AG09319 (cell line): Measurements from ENCODE around the gene NDUFS5.
A peak's percentile ranks its signal among the peaks of the same experiment; 100 is the strongest.
"Not testable (repeated sequence)": the region's sequence is repeated elsewhere in the genome, so short reads cannot be mapped to it uniquely, and the experiment has no call there.

ENCODE experiments used
- DNase-seq: peaks from one replicate; pipeline ENCODE4 v3.0.0-alpha.2; 2010; ENCODE audit warnings: low read depth; ENCODE audit errors: extremely low read depth
- TF ChIP-seq, protein P1 (sequence below): IDR thresholded peaks from 2 replicates; pipeline ENCODE4 v1.5.1; 2011; ENCODE audit warnings: low read depth, mild to moderate bottlenecking, inconsistent platforms, low read length, moderate library complexity

Gene NDUFS5

DNA sequence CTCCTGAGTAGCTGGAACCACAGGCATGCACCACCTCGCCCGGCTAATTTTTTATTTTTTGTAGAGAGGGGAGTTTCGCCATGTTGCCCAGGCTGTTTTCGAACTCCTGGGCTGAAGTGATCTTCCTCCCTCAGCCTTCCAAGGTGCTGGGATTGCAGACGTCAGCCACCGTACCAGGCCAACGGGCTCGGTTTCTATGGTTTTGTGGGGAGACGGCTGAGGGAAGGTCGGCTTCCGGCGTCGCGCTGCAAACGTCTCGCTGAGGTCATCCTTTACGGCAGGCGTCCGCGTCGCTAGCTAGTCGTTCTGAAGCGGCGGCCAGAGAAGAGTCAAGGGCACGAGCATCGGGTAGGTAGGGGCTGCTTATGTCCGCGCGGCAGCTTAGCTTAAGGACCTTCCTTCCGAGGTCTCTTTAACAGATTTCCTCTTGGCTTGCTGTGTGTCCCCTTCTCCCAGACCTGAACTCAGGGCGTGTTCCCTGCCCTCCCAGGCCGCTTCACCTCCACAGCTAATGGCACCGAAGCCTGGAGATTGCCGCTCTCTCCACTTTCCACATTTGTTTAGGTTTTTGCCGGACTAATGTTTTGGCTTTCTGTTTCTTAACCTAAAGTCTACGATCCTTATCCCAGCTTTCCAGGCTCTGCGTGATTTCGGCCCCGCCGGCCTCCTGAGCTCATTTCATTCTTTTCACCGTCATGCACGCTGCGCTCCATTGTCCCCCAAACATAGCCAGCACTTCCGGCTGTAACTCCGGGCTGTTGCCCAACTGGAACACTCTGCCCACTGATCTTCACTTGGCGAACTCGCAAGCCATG is at the start of gene NDUFS5:
Gene NDUFS5 (plus strand): TSS at position 300 of the 815 bp plus-strand sequence. CDS start 2,375 bp downstream, outside the sequence.
- TF ChIP-seq, protein P1, sequence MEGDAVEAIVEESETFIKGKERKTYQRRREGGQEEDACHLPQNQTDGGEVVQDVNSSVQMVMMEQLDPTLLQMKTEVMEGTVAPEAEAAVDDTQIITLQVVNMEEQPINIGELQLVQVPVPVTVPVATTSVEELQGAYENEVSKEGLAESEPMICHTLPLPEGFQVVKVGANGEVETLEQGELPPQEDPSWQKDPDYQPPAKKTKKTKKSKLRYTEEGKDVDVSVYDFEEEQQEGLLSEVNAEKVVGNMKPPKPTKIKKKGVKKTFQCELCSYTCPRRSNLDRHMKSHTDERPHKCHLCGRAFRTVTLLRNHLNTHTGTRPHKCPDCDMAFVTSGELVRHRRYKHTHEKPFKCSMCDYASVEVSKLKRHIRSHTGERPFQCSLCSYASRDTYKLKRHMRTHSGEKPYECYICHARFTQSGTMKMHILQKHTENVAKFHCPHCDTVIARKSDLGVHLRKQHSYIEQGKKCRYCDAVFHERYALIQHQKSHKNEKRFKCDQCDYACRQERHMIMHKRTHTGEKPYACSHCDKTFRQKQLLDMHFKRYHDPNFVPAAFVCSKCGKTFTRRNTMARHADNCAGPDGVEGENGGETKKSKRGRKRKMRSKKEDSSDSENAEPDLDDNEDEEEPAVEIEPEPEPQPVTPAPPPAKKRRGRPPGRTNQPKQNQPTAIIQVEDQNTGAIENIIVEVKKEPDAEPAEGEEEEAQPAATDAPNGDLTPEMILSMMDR: no peak
- peak; percentile 84 for DNase-seq

DNA sequence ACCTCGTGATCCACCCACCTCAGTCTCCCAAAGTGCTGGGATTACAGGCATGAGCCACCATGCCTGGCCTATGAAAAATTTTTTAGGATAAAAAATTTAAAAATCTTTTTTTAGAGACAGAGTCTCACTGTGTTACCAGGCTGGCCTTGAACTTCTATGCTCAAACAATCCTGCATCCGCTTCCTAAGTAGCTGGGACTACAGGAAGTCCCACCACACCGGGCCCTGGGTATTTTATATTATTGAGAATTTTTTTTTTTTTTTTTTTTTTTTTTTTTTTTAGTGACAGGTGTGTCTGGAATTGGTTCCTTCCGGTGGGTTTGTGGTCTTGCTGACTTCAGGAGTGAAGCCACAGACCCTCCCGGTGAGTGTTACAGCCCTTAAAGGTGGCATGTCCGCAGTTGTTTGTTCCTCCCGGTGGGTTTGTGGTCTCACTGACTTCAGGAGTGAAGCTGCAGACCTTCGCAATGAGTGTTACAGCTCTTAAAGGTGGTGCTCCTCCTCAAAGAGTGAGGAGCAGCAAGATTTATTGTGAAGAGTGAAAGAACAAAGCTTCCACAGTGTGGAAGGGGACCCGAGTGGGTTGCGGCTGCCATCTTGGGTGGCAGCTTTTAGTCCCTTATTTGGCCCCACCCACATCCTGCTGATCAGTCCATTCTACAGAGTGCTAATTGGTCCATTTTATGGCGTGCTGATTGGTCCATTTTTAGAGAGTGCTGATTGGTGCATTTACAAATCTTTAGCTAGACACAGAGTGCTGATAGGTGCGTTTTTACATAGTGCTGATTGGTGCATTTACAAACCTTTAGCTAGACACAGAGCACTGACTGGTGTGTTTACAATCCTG is 48.5 kb upstream of the NDUFS5 start:
- DNase-seq: not testable (repeated sequence)

DNA sequence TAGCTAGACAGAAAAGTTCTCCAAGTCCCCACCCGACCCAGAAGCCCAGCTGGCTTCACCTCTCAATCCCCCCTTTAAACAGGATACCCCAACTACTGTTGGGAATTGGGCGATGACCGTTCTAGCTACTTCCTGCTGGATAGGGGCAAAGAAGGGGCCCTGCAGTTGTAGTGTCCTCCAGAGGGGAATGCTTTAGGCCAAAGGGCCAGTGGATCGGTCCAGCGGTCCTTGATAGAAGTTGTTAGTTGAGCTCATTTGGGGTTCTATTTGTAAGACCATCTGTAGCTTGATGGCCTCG is 48.0 kb upstream of the NDUFS5 start:
- DNase-seq: not testable (repeated sequence)

GRCh38 chr1:38979380-38979779 is 46.8 kb upstream of the NDUFS5 start:
- DNase-seq: not testable (repeated sequence)

DNA sequence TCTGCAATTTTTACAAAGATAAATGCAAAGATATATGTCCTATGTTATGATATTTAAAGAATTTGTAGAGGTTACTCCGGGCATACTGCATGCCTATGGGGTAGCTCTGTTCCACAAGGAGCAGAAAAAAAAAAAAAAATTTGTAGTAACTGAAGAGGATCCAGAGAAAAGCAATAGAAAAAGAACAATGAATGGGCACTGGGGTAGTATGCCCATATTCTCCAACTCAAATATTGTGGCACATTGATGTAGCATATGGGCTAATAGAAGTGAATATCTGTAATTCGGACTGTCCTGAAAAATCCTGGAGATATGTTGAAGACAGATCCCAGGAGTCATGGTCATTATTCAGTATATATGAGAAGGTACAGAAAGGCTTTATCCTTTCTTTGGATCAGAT is 36.2 kb upstream of the NDUFS5 start:
- no peak for DNase-seq
- TF ChIP-seq, protein P1: no peak

GRCh38 chr1:38990386-38990737 is 35.8 kb upstream of the NDUFS5 start:
- DNase-seq: no peak
- TF ChIP-seq, protein P1: no peak

DNA sequence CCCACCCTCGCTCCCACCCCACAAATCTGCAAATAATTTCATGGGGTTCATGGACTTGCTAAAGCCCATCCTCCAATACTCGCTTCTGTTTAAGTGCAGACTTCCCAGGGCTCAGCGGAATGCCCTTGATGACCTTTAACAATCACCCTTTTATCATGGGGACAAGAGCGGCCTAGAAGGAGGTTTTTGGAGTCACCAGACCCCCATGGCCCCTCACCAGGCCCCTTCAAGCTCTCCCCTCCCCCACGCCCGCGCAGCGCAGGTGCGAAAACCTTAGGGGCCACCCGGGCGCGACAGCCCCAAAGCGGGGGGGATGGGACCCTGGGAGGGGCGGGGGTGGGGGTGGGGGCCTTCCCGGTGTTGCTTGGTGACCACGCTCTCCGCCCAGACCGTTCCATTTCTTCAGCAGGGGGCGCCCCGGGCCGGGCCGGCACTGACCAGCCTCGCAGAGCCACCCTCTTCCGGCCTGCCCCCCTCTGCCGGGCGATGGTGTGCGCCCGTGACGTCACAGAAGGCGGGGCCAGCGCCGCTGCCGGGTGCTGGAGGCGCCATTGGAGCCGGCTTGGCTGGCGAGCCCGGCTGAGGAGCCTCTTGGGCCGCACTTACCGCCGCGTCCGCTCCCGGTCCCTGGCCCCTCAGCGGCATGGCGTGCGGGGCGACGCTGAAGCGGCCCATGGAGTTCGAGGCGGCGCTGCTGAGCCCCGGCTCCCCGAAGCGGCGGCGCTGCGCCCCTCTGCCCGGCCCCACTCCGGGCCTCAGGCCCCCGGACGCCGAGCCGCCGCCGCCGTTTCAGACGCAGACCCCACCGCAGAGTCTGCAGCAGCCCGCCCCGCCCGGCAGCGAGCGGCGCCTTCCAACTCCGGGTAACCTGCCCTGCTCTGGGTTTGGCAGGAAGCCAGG is 35.2 kb upstream of the NDUFS5 start, which contains the start of gene AKIRIN1:
Gene AKIRIN1 (plus strand): TSS at position 539 of the 900 bp plus-strand sequence. CDS start 105 bp downstream, at position 644.
- TF ChIP-seq, protein P1: no peak

DNA sequence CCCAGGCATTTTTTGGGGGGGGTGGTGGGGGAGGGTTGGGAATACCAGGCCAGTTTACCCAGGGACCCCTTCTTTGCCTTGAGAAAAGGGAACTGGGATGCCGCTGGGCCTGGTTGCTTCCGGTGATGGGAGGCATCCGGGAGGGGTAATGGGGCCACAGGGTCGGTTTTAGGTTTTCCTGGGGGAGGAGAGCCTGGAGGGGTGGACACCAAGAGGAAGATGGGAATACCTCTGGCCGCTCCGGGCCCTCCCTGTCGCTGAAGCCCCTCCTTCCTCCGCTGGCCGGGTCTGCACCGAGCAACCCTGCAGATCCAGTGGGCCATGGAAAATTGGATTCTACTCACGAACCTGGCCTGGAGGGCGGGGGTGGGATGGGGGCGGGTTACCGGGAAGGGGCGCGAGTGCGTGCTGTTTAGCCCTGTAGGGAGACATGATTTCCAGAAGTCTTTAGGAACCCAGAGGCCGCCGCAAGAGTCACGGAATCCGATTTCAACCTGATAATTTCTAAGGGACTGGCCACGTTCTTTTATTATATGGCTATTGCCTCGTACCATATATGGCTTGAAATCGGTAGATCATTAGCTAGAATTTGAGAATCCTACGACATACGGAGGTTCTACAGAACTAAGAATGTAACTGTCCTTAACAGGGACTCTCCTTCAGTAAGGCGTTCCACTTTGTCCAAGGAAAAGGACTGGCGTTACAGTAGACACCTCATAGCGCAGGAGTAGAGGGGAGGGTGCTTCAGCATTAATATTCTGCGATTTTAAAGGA is 34.3 kb upstream of the NDUFS5 start:
- TF ChIP-seq, protein P1: no peak
- no peak for DNase-seq

More for the DNA sequence above, 35.2 kb upstream of the NDUFS5 start, which contains the start of gene AKIRIN1:
- DNase-seq: peak; percentile 94
